HG02588 (cell line): Measurements from ENCODE around the gene SNX10.
"Not testable (repeated sequence)": the region's sequence is repeated elsewhere in the genome, so short reads cannot be mapped to it uniquely, and the experiment has no call there.

Experiments used
- ATAC-seq: cut with Tn5 transposase; IDR thresholded peaks from one replicate; pipeline ENCODE4 v1.9.1; 2021; ENCODE audit warnings: mild to moderate bottlenecking, moderate library complexity; ENCODE audit not compliant: unreplicated experiment

The SNX10 gene, protein sequence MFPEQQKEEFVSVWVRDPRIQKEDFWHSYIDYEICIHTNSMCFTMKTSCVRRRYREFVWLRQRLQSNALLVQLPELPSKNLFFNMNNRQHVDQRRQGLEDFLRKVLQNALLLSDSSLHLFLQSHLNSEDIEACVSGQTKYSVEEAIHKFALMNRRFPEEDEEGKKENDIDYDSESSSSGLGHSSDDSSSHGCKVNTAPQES

DNA sequence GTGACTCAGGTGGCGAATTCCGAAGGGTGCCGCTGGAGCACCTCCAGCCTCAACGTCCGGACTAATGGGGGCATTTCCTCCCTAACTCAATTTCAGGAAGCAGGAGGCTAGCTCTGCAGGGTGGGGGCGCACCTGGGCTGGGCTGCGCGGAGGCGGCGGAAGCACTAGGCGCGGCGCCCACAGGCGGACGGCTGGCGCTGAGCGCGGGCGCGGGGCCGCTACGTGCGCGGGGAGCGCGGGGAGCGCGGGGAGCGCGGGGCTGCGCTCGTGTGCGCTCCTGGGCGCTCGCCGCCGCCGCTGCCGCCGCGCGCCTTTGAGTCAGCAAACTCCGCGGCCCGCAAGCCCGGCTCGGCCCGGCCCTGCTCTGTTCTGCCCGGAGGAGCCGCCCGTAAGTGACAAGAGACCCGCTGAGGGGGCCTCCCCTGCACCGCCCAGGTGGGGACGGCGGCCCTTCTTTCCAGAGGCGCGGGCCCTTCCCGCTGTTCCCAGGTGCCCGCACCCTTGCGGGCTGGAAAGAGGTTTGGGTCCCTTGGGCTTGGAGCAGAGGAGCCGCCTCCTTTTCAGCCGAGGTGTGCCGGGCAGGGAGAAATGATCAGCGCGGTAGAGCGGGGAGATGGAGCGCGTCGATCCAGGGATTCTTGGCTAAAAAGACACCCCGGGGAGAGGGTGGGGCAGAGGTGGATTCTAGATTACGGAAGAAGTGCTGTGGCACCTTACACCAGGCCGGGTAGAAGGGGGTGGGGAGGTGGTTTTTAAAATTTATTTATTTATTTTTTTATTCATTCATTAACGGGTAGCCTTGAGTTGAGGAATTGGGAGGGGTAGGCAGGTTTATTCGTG is at the start of gene SNX10:
TSS of gene SNX10 (plus strand) at position 164 of the 840 bp plus-strand sequence. CDS start 54,581 bp downstream, outside the sequence.
- peak; percentile 70 for ATAC-seq

DNA sequence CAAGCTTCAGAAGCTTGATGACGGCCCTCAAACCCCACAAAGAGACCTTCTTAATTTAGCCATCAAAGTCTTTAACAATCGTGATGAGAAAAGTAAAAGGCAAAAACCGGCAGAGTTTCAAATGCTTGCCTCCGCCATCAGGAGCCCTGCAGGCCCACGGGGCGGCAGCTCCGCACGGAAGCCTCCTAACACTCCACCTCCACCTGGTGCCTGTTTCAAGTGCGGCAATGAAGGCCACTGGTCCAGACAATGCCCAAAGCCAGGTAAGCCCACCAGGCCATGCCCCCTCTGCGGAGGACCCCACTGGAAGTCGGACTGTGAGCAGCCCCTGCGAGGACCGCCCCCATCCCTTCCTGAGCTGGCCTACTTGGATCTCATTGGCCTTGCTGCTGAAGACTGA is 46.5 kb upstream of the SNX10 start:
- no peak for ATAC-seq

DNA sequence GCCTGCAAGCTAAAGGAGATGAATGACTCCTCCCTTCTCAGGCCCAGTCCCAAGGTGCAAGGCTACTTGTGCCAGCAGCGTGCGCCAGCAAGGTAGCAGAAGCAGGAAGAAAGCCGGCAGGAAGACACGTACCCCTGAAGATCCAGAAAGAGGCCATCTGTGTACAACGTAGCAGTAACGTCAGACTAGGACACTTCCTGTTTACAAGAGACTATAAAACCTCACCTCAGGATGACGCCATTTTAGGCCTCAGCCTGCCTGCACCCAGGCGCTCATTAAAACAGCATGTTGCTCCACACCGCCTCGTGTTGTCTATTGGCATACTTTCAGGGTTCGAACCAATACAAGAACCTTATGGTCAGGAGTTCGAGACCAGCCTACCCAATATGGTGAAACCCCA is 41.4 kb upstream of the SNX10 start:
- ATAC-seq: no peak

DNA sequence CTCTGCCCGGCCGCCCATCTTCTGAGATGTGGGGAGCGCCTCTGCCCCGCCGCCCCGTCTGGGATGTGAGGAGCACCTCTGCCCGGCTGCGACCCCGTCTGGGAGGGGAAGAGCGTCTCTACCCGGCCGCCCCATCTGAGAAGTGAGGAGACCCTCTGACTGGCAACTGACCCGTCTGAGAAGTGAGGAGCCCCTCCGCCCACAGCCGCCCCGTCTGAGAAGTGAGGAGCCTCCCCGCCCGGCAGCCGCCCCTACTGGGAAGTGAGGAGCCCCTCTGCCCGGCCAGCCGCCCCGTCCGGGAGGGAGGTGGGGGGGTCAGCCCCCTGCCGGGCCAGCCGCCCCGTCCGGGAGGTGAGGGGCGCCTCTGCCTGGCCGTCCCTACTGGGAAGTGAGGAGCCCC is 29.8 kb upstream of the SNX10 start:
- not testable (repeated sequence) for ATAC-seq

DNA sequence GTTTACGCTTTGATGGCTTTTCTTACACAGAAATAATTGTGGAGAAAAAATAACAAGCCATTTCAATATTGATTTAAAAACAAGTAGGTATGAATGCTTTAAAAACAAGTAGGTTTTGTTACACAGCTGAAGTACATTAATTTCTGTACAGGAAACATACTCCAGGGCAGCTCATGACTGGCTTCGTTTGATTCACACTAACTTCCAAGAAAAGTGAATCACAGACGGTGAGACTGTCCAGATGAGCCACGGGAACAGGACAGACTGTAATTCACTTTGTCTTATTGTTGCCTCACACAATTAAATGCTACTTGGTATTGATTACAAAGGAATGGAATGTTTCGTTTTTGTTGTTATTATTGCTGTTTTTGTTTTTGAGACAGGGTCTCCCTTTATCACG is 26.6 kb upstream of the SNX10 start:
- no peak for ATAC-seq

DNA sequence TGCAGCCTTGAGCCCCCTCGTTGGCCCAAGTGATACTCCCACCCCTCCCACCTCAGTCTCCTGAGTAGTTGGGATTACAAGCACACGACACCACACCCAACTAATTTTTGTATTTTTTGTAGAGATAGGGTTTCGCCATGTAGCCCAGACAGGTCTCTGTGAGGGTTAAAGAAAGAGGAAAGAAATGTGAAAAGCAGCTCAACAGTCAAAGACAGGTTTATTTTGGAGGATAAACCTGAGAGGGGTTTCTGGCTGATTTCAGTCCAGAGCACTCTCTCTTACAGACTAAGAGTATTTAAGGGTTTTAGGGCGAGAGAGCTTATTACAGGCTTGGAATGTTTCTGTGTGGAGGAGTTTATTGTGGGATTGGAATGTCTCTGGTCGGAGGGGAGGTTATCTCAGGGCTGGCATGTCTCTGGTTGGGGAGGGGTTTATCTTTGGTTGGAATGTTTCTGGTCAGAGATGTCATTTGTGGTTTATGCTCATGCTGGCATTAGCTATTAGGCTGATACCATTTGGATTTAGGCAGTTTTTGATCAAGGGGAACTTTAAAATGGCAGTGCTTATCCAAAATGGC is 26.1 kb upstream of the SNX10 start:
- no peak for ATAC-seq

DNA sequence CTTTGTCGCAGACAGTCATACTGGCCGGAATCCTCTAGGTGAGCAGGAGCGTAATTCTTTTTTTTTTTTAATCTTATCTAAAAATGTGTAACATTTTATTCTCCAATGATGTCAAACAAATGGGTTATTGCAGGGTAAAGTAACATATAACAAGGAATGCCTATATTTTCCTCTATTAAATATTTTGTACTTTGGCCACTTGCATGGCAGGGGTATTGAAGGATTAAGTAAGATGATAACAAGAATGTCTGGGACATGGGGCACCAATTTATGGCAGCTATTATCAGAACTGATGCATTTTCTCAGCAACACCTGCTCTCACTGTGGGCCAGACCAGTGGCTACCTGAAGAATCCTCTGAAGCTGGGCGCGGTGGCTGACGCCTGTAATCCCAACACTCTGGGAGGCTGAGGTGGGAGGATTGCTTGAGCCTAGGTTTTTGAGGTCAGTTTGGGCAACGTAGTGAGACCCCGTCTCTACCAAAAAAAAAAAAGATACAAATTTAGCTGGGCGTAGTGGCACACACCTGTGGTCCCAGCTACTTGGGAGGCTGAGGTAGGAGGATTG is 24.0 kb upstream of the SNX10 start:
- no peak for ATAC-seq

DNA sequence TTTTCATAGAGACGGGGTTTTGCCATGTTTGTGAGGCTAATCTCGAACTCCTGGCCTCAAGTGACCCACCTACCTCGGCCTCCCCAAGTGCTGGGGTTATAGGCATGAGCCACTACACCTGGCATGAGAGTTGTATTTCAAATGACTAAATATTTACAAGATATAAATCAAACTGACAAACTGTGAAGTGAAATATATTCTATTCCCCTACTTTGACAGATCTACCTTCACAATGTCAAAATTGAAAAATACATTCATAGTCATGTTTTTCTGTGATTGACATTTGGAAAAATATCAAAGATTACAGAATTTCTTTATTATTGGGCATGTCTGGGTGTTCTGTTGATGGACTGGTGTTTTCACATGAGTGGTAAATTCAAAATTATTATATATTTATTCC is 16.4 kb upstream of the SNX10 start:
- ATAC-seq: no peak

DNA sequence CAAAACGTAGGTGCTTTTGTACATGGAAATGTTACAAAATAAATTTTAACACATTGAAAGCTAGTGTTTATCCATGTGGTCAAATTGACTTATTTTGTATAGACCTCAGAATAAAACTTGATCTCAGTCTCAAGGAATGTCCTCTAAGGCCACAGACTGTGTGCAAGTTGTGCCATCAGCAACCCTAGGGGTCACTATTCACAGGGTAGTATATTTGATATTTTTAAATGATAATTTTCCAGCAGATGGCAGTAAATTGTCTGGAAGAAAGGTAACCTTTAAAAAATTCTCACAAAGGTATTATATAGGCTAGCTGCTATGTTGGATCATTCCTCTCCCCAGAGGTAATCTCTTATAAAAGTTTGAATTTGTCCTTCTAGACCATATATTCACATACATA is 12.9 kb upstream of the SNX10 start:
- no peak for ATAC-seq

DNA sequence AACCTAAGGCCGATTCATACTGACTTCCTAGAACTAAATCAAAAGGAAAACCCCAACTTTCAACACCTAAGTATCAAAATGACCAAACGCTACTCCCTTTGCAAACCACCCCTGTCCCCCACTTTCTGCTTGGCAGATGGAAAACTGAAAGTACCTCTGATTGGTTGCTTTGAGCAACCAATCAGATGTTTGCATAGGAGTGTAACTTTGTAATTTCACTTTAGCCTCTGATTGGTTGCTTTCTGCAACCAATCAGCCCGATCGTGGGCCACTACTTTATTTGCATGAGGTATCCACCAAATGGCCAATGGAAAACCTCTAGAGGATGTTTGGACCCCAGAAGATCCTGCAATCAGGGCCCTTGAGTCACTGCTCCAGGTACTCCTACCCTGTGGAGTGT is 12.3 kb upstream of the SNX10 start:
- peak; percentile 60 for ATAC-seq

DNA sequence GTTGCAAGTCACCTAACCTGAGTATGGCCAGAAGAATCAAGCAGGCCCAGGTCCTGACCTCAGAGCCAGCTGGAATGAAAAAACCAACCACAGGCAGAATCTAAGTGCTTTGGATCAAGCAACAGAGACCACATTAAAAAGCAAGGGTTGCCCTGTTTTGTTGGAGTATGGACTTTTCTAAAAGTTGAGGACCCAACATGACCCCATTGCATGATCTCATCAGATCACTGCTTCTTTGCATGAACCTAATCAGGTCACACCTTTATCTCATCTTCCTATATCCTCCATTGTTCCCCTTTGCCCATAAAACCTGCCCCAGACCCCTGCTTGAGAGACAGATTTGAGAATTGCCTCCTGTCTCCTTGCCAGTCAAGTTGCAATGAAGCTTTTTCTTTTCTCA is 11.6 kb upstream of the SNX10 start:
- no peak for ATAC-seq

DNA sequence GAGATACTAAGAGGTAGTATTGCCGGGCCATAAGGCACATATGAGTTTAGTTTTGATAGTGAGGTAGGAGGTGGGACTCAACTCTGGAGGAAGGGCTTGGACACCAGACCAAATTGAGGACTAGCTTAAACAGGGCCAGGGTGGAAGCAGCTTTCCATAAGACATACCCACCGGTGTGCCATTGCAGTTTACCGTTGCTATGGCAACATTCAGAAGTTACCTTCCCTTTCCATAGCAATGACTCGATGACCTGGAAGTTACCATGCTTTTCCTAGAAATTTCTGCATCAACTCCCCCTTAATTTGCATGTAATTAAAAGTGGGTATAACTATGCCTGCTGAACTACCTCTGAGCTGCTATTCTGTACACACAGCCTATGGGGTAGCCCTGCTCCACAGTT is 10.9 kb upstream of the SNX10 start:
- no peak for ATAC-seq

DNA sequence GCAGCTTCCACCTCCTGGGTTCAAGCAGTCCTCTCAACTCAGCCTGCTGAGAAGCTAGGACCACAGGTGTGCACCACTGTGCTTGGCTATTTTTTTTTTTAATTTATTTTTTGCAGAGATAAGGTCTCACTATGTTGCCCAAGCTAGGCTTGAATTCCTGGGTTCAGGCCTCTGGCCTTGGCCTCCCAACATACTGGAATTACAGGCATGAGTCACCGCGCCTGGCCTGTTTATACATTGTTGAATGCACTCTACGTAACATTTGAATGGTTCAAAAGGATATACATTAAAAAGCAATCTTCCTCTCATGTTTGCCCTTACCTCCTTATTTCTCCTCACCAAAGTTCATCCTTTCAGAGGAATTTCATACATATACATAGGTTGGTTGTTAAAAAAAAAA is 7.2 kb upstream of the SNX10 start:
- no peak for ATAC-seq

DNA sequence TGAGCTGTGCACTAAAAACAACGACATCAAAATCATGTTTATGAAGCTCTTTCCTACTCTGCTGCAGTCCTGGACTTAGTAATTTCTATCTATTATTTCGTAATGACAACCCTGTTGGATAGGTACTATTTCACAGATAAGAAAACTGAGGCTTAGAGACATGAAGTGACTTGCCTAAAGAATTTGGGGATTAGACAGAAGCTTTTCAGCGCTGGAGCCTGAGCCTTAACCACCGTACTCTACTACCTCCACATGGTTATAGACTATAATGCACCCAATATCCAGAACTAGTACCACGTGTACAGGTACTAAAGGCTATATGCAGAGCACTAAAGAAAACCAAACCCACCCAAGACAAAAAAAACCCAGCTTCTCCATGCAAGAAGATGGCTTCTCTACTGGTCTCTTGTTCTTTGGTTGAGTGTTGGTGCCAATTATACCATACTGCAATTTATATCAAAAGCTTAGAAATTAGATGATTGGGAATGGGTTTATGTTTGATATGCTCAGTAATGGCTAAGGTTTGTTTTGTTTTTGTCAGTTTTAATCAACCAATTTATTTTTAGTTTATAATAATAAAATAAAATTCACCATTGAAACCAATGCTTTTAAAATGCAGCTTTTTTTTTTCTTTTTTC is 6.5 kb upstream of the SNX10 start:
- ATAC-seq: no peak

DNA sequence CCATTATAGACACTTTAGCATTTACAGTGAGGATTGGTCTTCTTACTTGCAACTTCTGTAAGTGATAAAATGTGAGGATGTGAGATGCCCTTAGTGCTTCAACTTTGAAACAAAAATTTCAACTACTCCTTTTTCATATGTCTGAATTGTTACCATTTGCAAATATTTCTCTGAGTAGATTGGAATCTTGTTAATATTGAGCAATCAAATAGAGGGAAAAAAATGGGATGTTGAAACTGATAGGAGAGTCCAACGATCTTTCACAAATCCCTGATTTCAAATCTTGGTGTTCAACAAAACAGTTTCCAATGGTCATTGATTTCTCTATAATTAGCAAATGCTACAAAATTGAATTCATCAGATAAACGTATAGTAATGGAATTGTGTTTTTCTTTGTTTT is 5.5 kb upstream of the SNX10 start:
- no peak for ATAC-seq

DNA sequence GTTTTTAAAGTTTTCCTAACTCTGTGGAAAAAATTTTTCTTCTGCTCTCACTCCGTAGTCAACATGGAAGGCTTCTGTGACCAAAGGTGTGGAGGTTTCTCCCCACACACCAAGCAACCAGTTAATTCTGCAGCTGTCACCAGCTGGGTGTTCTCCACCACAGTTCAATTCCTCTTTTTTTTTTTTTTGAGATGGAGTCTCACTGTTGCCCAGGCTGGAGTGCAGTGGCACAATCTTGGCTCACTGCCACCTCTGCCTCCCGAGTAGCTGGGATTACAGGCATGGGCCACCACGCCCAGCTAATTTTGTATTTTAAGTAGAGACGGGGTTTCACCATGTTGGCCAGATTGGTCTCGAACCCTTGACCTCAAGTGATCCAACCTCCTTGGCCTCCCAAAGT is 3.5 kb upstream of the SNX10 start:
- ATAC-seq: not testable (repeated sequence)

DNA sequence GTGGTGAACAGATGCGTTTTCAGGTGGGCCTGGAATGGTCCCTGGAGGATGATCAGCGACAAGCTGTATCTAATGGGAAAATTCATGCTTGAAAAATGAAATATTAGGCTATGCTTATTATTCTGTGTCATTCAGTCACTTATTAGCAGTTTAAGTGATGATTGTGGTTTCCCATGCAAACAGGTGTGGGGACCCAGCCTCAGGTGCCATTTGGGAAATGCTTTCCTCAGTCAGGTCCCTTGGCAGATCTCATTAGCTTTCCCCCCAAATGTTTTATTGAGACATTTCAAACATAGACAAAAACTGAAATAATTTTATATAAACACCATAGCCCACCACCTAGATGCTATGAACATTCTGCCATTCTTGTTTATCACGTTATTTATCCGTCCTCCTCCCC is 411 bp upstream of the SNX10 start:
- ATAC-seq: no peak

DNA sequence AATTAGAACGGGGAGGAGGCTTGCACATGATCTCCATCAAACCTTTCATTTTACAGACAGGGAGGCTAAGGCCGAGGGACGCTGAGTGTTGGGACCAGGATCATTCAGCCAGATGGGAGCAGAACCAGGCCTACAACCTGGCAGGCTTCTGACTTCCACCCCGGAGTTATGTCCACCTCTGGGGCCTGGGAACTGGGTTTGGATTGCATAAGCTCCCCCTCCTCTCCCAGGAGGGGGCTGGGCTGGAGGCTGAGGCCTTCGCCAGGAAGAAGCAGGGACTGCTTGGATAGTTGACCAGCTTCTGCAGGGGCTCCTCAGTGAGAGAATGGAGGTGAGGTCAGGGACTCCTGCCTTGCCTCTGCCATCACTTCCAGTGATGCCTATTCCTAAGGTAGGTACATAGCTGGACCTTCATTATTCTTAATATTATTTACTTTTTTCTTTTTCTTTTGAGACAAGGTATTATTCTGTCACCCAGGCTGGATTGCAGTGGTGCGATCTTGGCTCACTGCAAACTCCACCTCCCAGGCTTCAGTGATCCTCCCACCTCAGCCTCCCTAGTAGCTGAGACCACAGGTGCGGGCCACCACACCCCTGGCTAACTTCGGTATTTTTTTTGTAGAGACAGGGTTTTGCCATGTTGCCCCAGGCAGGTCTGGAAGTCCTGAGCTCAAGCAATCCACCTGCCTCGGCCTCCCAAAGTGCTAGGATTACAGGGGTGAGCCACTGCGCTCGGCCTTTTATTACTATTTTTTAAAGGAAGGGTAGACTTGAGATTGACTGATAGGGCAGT is 1.3 kb downstream of the SNX10 start:
- ATAC-seq: no peak

DNA sequence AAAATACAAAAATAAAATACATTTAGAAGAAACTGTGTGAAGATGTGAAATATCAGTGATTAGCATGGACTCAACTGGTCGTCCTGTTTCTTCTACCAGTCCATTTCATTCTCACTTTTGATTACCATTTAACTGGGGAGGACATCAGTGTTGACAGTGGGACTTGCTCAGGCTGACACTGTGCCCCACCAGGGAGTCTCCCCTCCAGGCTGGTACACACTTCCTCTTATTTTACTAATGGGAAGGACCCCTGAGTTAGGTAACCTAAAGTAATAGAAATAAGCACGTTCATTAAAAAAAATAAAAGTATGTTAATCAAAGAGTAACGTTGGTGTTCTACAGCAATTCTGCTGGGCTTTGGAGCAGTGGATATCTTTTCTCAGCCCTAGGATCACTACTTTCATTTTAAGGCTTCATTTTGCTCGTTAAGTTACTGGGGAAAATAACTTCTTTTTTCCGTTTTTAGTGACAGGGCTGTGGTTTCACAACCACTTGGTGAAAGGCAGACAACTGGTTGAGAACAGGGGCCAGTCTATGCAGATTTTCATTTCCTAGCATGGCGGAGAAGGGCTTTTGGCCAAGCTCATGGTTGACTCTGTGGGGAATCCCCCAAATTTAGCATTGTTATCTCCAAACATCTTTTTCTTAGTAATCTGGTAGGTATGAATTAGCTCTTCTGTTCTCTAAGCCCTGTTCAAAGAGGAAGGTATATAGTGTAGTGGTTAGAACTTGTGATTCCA is 2.1 kb downstream of the SNX10 start:
- peak; percentile 77 for ATAC-seq

DNA sequence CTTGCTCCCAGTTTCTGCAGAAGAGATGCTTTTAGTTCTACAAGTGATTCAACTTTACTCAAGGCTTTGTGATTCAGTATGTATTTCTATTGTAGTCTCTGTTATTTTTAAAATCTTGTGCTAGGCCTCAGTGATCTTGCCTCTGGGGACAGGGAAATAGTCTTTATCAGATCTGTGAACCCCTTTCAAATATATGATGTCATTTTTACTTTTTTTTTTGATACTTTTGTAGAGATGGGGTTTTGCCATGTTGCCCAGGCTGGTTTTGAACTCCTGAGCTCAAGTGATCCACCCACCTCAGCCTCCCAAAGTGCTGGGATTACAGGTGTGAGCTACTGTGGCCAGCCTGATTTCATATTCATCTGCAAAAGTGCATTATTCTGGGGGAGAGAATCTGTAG is 3.4 kb downstream of the SNX10 start:
- ATAC-seq: no peak
